PC-3 (cell line): ENCODE data around the gene DNM2. TPM values are rescaled to one million over a fixed set of nuclear protein-coding genes. Genes with fewer than 3 reads are reported as not detected.

Experiments used
- ATAC-seq: fragments of 200-7000 bp; cut with Tn5 transposase; 2 replicates; pipeline ENCODE4 v1.9.1; 2020; ENCODE audit warnings: mild to moderate bottlenecking, moderate library complexity
- BruUV-seq: library from RNA; stranded (reverse); fragments of 400-500 nt; replicated peaks from 2 replicates; lab custom pipeline; 2021; lab: Mats Ljungman, UMichigan
- CTCF ChIA-PET: fragments of 300-600 bp; sonication (Branson Sonifier 250); formaldehyde crosslinking; loops from one replicate; lab custom pipeline; 2022; ENCODE audit warnings: antibody characterized with exemption; lab: Charles Lee
- POLR2A ChIA-PET: fragments of 300-600 bp; sonication (Branson Sonifier 250); formaldehyde crosslinking; loops from one replicate; lab custom pipeline; 2022; ENCODE audit warnings: antibody characterized with exemption; ENCODE audit not compliant: unreplicated experiment; lab: Charles Lee
- DNase-seq: peaks from one replicate; pipeline ENCODE4 v3.0.0-alpha.2; 2015
- H2AFZ ChIP-seq: fragments of 300-600 bp; sonication (generic); 2 replicates; pipeline ENCODE4 v1.6.0; 2016; ENCODE audit warnings: antibody characterized with exemption, low read length
- H3F3A ChIP-seq: fragments of 300-600 bp; sonication (generic); one replicate; pipeline ENCODE4 v1.6.0; 2017; ENCODE audit warnings: antibody characterized with exemption, low read length, control low read depth, mild to moderate bottlenecking; ENCODE audit not compliant: unreplicated experiment
- H3K27ac ChIP-seq: fragments of 300-600 bp; sonication (generic); 2 replicates; pipeline ENCODE4 v1.5.1; 2016; ENCODE audit warnings: mild to moderate bottlenecking, low read length
- H3K27me3 ChIP-seq: fragments of 300-600 bp; sonication (generic); 2 replicates; pipeline ENCODE4 v1.6.1; 2016; ENCODE audit warnings: low read length, mixed read lengths
- H3K36me3 ChIP-seq: fragments of 300-600 bp; sonication (generic); 2 replicates; pipeline ENCODE4 v1.6.1; 2016; ENCODE audit warnings: low read depth, mixed run types, low read length, mixed read lengths
- H3K4me1 ChIP-seq: fragments of 300-600 bp; sonication (generic); 2 replicates; pipeline ENCODE4 v1.5.1; 2016; ENCODE audit warnings: low read length; ENCODE audit not compliant: insufficient read depth
- H3K4me2 ChIP-seq: fragments of 300-600 bp; sonication (generic); 2 replicates; pipeline ENCODE4 v1.6.0; 2016; ENCODE audit warnings: low read length
- H3K4me3 ChIP-seq: fragments of 300-600 bp; sonication (generic); 2 replicates; pipeline ENCODE4 v1.5.1; 2016; ENCODE audit warnings: mild to moderate bottlenecking, low read length, mixed read lengths
- H3K79me2 ChIP-seq: fragments of 300-600 bp; sonication (generic); 2 replicates; pipeline ENCODE4 v1.6.1; 2017; ENCODE audit warnings: low read length, mixed read lengths
- H3K9ac ChIP-seq: fragments of 300-600 bp; sonication (generic); 2 replicates; pipeline ENCODE4 v1.6.0; 2016; ENCODE audit warnings: mild to moderate bottlenecking, low read length
- H3K9me2 ChIP-seq: fragments of 300-600 bp; sonication (generic); replicated peaks from 2 replicates; pipeline ENCODE4 v1.6.1; 2016; ENCODE audit warnings: mixed run types, low read length, mixed read lengths
- H3K9me3 ChIP-seq: fragments of 300-600 bp; sonication (generic); 2 replicates; pipeline ENCODE4 v1.6.1; 2016; ENCODE audit warnings: low read length, mixed read lengths
- H4K20me1 ChIP-seq: fragments of 300-600 bp; sonication (generic); 2 replicates; pipeline ENCODE4 v1.6.1; 2016; ENCODE audit warnings: low read length, mixed read lengths
- CTCF ChIP-seq: fragments of 300-600 bp; sonication (generic); conservative IDR thresholded peaks from 2 replicates; pipeline ENCODE4 v1.5.1; 2017; ENCODE audit warnings: antibody characterized with exemption, low read depth, mild to moderate bottlenecking, low read length
- EZH2 ChIP-seq: fragments of 300-600 bp; sonication (generic); IDR thresholded peaks from one replicate; pipeline ENCODE4 v1.6.1; 2017; ENCODE audit warnings: antibody characterized with exemption, mild to moderate bottlenecking, low read length; ENCODE audit not compliant: unreplicated experiment
- EZH2phosphoT487 ChIP-seq: fragments of 300-600 bp; sonication (generic); IDR thresholded peaks from 2 replicates; pipeline ENCODE4 v1.6.1; 2018; ENCODE audit warnings: mild to moderate bottlenecking, antibody characterized with exemption, low read length, borderline replicate concordance
- intact Hi-C: fragments of 100-400 bp; cut with micrococcal nuclease; formaldehyde crosslinking; loops from 2 replicates; pipeline ENCODE4 v1.9.0; 2023
- total RNA-seq: library from RNA; depleted of rRNA; stranded (reverse); fragments of >200 nt; gene quantifications from 2 replicates; pipeline ENCODE4 v1.2.3, GENCODE V29; 2014

The DNM2 gene
- total RNA-seq, 1 experiment from 2014 or later: 150 TPM

GRCh38 chr19:10683064-10683426, 34.8 kb upstream of the DNM2 start:
- no peak for ATAC-seq
- peaks cover 20% of the 10 kb centered on the region for H3K79me2 ChIP-seq
- ChIA-PET POLR2A (no interaction called here), CTCF (no interaction called here)
- no peak overlapping the region for H3K4me3 ChIP-seq
- H3K9me3 ChIP-seq: no peaks in the 10 kb centered on the region
- intact Hi-C loops: no loop called here
- H3K9me2 ChIP-seq: no peaks in the 10 kb centered on the region
- BruUV-seq: no TSS peak
- no peak for TF ChIP-seq CTCF
- no peak for TF ChIP-seq EZH2phosphoT487
- no peak for TF ChIP-seq EZH2
- H3K4me2 ChIP-seq: no peak overlapping the region
- H3K27me3 ChIP-seq: no peaks in the 10 kb centered on the region
- no peaks in the 10 kb centered on the region for H3F3A ChIP-seq
- no peak for DNase-seq
- no peak overlapping the region for H2AFZ ChIP-seq
- H3K4me1 ChIP-seq: no peaks in the 10 kb centered on the region
- H3K27ac ChIP-seq: no peak overlapping the region
- H3K36me3 ChIP-seq: peaks cover 96% of the 10 kb centered on the region
- peaks cover 41% of the 10 kb centered on the region for H4K20me1 ChIP-seq
- no peak overlapping the region for H3K9ac ChIP-seq

GRCh38 chr19:10683582-10683981, 34.3 kb upstream of the DNM2 start:
- H2AFZ ChIP-seq: no peak overlapping the region
- H3K4me3 ChIP-seq: no peak overlapping the region
- H4K20me1 ChIP-seq: peaks cover 40% of the 10 kb centered on the region
- no peaks in the 10 kb centered on the region for H3K9me2 ChIP-seq
- H3K36me3 ChIP-seq: peaks cover 96% of the 10 kb centered on the region
- intact Hi-C loops: no loop called here
- ChIA-PET POLR2A (no interaction called here), CTCF (no interaction called here)
- no peak for ATAC-seq
- H3F3A ChIP-seq: no peaks in the 10 kb centered on the region
- no peak overlapping the region for H3K4me2 ChIP-seq
- H3K27me3 ChIP-seq: no peaks in the 10 kb centered on the region
- DNase-seq: no peak
- H3K9me3 ChIP-seq: no peaks in the 10 kb centered on the region
- no peak overlapping the region for H3K9ac ChIP-seq
- peaks cover 16% of the 10 kb centered on the region for H3K79me2 ChIP-seq
- no peak overlapping the region for H3K27ac ChIP-seq
- TF ChIP-seq CTCF (no peak), EZH2 (no peak), EZH2phosphoT487 (no peak)
- BruUV-seq: no TSS peak
- H3K4me1 ChIP-seq: no peaks in the 10 kb centered on the region

GRCh38 chr19:10685210-10685609, 32.7 kb upstream of the DNM2 start:
- H3K36me3 ChIP-seq: peaks cover 96% of the 10 kb centered on the region
- intact Hi-C loops: no loop called here
- H3F3A ChIP-seq: no peaks in the 10 kb centered on the region
- no peak overlapping the region for H2AFZ ChIP-seq
- DNase-seq (no peak), ATAC-seq (no peak)
- no peak overlapping the region for H3K9ac ChIP-seq
- no peak overlapping the region for H3K27ac ChIP-seq
- peaks cover 8% of the 10 kb centered on the region for H3K79me2 ChIP-seq
- no peaks in the 10 kb centered on the region for H3K4me1 ChIP-seq
- H3K4me2 ChIP-seq: no peak overlapping the region
- ChIA-PET CTCF (no interaction called here), POLR2A (no interaction called here)
- H3K9me2 ChIP-seq: no peaks in the 10 kb centered on the region
- H3K27me3 ChIP-seq: no peaks in the 10 kb centered on the region
- H4K20me1 ChIP-seq: peaks cover 31% of the 10 kb centered on the region
- H3K9me3 ChIP-seq: no peaks in the 10 kb centered on the region
- H3K4me3 ChIP-seq: no peak overlapping the region
- BruUV-seq: no TSS peak
- TF ChIP-seq EZH2 (no peak), EZH2phosphoT487 (no peak)
